A549 (cell line): ENCODE results near the gene LOXL3. TPM values are rescaled to one million over a fixed set of nuclear protein-coding genes. Genes with fewer than 3 reads are reported as not detected.

ENCODE experiments used
- ATAC-seq, 2 experiments: fragments of 200-7000 bp in 1 of 2; fragments of >200 bp in 1 of 2; cut with Nextera tagmentation in 1 of 2; cut with Tn5 transposase in 1 of 2; 3 replicates each; pipeline versions ENCODE4 v1.8.0 to v1.9.1; 2018 to 2020; ENCODE audit warnings: mild to moderate bottlenecking in 1 of 2, moderate library complexity in 1 of 2
- CTCF ChIA-PET: fragments of 300-600 bp; sonication (Branson Sonifier 250); formaldehyde crosslinking; extraction: SDS; loops from one replicate; lab custom pipeline; 2021; ENCODE audit warnings: antibody characterized with exemption, inconsistent platforms; lab: Yijun Ruan, JAX
- POLR2A ChIA-PET: fragments of 350-600 bp; formaldehyde crosslinking; extraction: SDS; loops from one replicate; lab custom pipeline; 2021; ENCODE audit warnings: antibody characterized with exemption, inconsistent platforms; lab: Yijun Ruan, JAX
- DNase-seq, 2 experiments: peaks; one replicate each; pipeline versions ENCODE4 v3.0.0 to v3.0.0-alpha.2; 2011 to 2016; ENCODE audit warnings: low read depth in 1 of 2, low spot score in 1 of 2
- FAIRE-seq: peaks from 2 replicates; lab custom pipeline; 2011; peaks lifted over from hg19 to GRCh38; lab: Jason Lieb, UNC
- H3K27ac ChIP-seq, 2 experiments: fragments of >200 bp; sonication (Bioruptor Twin); formaldehyde crosslinking; 3 replicates each; pipeline ENCODE4 v1.5.1; 2016 to 2017
- H3K4me1 ChIP-seq: fragments of >200 bp; sonication (Bioruptor Twin); formaldehyde crosslinking; 3 replicates; pipeline ENCODE4 v1.6.1; 2016
- H3K4me2 ChIP-seq: fragments of >200 bp; sonication (Bioruptor Twin); formaldehyde crosslinking; 3 replicates; pipeline ENCODE4 v1.6.1; 2016
- H3K4me3 ChIP-seq: fragments of >200 bp; sonication (Bioruptor Twin); formaldehyde crosslinking; 3 replicates; pipeline ENCODE4 v1.5.1; 2016
- H3K9me3 ChIP-seq: fragments of >200 bp; sonication (Bioruptor Twin); formaldehyde crosslinking; 3 replicates; pipeline ENCODE4 v1.6.1; 2016
- CEBPB ChIP-seq, 2 experiments: fragments of >200 bp in 1 of 2; sonication (Bioruptor Twin) in 1 of 2; formaldehyde crosslinking in 1 of 2; IDR thresholded peaks; 2 replicates each; pipeline ENCODE4 v1.6.1; 2012 to 2016
- CHD2 ChIP-seq: fragments of 150-350 bp; IDR thresholded peaks from 2 replicates; pipeline ENCODE4 v1.6.1; 2014; ENCODE audit warnings: low read length; ENCODE audit not compliant: partially characterized antibody
- CTCF ChIP-seq: fragments of >200 bp; sonication (Bioruptor Twin); formaldehyde crosslinking; IDR thresholded peaks from 3 replicates; pipeline ENCODE4 v1.5.1; 2016
- EP300 ChIP-seq, 2 experiments: fragments of >200 bp; sonication (Bioruptor Twin); formaldehyde crosslinking; IDR thresholded peaks; 2 replicates in 1 of 2; 3 replicates in 1 of 2; pipeline ENCODE4 v1.6.1; 2016 to 2017
- ESRRA ChIP-seq: fragments of 150-350 bp; IDR thresholded peaks from 2 replicates; pipeline ENCODE4 v1.6.1; 2014; ENCODE audit warnings: mild to moderate bottlenecking, low read length, borderline replicate concordance
- FOXS1 ChIP-seq: fragments of 250-450 bp; sonication (Bioruptor Pico); IDR thresholded peaks from 2 replicates; pipeline ENCODE4 v1.5.0; 2020; ENCODE audit warnings: mild to moderate bottlenecking, moderate library complexity
- KDM5A ChIP-seq: fragments of 200-600 bp; sonication (generic); IDR thresholded peaks from 2 replicates; pipeline ENCODE4 v1.6.1; 2016; ENCODE audit warnings: antibody characterized with exemption, mild to moderate bottlenecking
- MAFK ChIP-seq: fragments of 450-650 bp; IDR thresholded peaks from 2 replicates; pipeline ENCODE4 v1.6.1; 2014; ENCODE audit not compliant: partially characterized antibody
- MAX ChIP-seq: IDR thresholded peaks from 2 replicates; pipeline ENCODE4 v1.6.1; 2012
- NFE2L2 ChIP-seq: fragments of 150-350 bp; conservative IDR thresholded peaks from 2 replicates; pipeline ENCODE4 v1.6.1; 2014; ENCODE audit warnings: low read length
- NR3C1 ChIP-seq: fragments of >200 bp; sonication (Bioruptor Twin); formaldehyde crosslinking; IDR thresholded peaks from 3 replicates; pipeline ENCODE4 v1.6.1; 2017
- REST ChIP-seq: fragments of 200-600 bp; sonication (generic); IDR thresholded peaks from 2 replicates; pipeline ENCODE4 v1.6.1; 2016; ENCODE audit warnings: antibody characterized with exemption, mild to moderate bottlenecking, moderate library complexity
- TP53 ChIP-seq: fragments of 250-450 bp; sonication (Bioruptor Pico); IDR thresholded peaks from 2 replicates; pipeline ENCODE4 v1.5.0; 2021; ENCODE audit warnings: mild to moderate bottlenecking, moderate library complexity
- ZNF302 ChIP-seq: fragments of 250-450 bp; sonication (Bioruptor Pico); IDR thresholded peaks from 2 replicates; pipeline ENCODE4 v1.9.0; 2021; ENCODE audit warnings: inconsistent platforms, mild to moderate bottlenecking, moderate library complexity
- ZSCAN20 ChIP-seq: fragments of 250-450 bp; sonication (Bioruptor Pico); IDR thresholded peaks from 2 replicates; pipeline ENCODE4 v1.8.0; 2022; ENCODE audit warnings: mild to moderate bottlenecking, moderate library complexity
- WGBS: methylation state at CpG from one replicate; pipeline ENCODE4 v1.1.6; 2017; ENCODE audit errors: missing lambda C conversion rate; 5-methylcytosine and 5-hydroxymethylcytosine counted together
- polyA plus RNA-seq, 4 experiments: library from polyadenylated mRNA; depleted of rRNA in 3 of 4; stranded (reverse); fragments of >200 nt; fragmentation: RNase III in 1 of 4; extraction: RNeasy Plus Mini Kit Qiagen cat#74134 plus additional on column Dnase treatment in 1 of 4; gene quantifications; 2 replicates in 3 of 4; 3 replicates in 1 of 4; pipeline ENCODE4 v1.2.3, GENCODE V29; 2011 to 2017

The LOXL3 gene
- polyA plus RNA-seq, 2 of the 4 experiments (the other 2 are of a cell fraction), result 0.27 to 0.30 TPM

GRCh38 chr2:74566076-74566753 lies 12.5 kb upstream of the LOXL3 start:
- FAIRE-seq (no peak), ATAC-seq (no peak), DNase-seq (no peak)
- no peak overlapping the region for H3K4me3 ChIP-seq
- ChIA-PET POLR2A (no interaction called here), CTCF (interaction anchor here (0.8 to 17.2 kb wide), 4 partner anchors 10 to 83 kb away, joined by 3 to 181 read pairs (median 12); partner anchors contain the start of genes CCDC142 and TTC31)
- no peaks in the 10 kb centered on the region for H3K4me1 ChIP-seq
- H3K4me2 ChIP-seq, result no peak overlapping the region
- TF ChIP-seq CTCF, result no peak
- no peak for TF ChIP-seq CEBPB (IDR thresholded peaks at IDR 0.05)
- no peak for TF ChIP-seq MAFK
- no peak for TF ChIP-seq EP300 (IDR thresholded peaks at IDR 0.05)
- TF ChIP-seq FOXS1, result no peak
- no peak for TF ChIP-seq CHD2
- no peak for TF ChIP-seq ZNF302 (CRISPR knock-in tag)
- no peak overlapping the region for H3K27ac ChIP-seq
- H3K9me3 ChIP-seq, result no peaks in the 10 kb centered on the region
- 57% methylated on average over 7 of the region's 7 CpGs for WGBS

- ATAC-seq, result no peak
- no peak for FAIRE-seq
- no peak overlapping the region for H3K4me2 ChIP-seq
Observed at GRCh38 chr2:74564222-74564621, 10.5 kb upstream of the LOXL3 start.

More at GRCh38 chr2:74564222-74564621, 10.5 kb upstream of the LOXL3 start:
- WGBS, result 62% methylated on average over 5 of the region's 5 CpGs
- DNase-seq, result no peak
- no peak for TF ChIP-seq NR3C1
- no peak for TF ChIP-seq ZSCAN20 (CRISPR knock-in tag)
- no peak for TF ChIP-seq NFE2L2
- no peak for TF ChIP-seq MAX
- no peak for TF ChIP-seq CHD2
- no peak for TF ChIP-seq KDM5A
- TF ChIP-seq TP53 (CRISPR knock-in tag), result no peak
- no peak for TF ChIP-seq REST
- TF ChIP-seq ESRRA, result no peak
- TF ChIP-seq EP300 (IDR thresholded peaks at IDR 0.05), result no peak
- ChIA-PET CTCF (interaction anchor here (1.3 to 17.2 kb wide), 2 partner anchors 11 to 22 kb away, joined by 7 to 181 read pairs; no protein-coding TSS in a partner anchor), POLR2A (no interaction called here)
- no peaks in the 10 kb centered on the region for H3K4me1 ChIP-seq
- no peaks in the 10 kb centered on the region for H3K9me3 ChIP-seq
- H3K4me3 ChIP-seq, result no peak overlapping the region
- no peak overlapping the region for H3K27ac ChIP-seq
